ENCODE measurements around the gene MTG2. TPM values are rescaled to one million over a fixed set of nuclear protein-coding genes. Genes with fewer than 3 reads are reported as not detected.

MTG2 gene
- total and polyA plus RNA-seq, 11 donors: 20.7 to 40.7 (median 27.9) TPM

DNA sequence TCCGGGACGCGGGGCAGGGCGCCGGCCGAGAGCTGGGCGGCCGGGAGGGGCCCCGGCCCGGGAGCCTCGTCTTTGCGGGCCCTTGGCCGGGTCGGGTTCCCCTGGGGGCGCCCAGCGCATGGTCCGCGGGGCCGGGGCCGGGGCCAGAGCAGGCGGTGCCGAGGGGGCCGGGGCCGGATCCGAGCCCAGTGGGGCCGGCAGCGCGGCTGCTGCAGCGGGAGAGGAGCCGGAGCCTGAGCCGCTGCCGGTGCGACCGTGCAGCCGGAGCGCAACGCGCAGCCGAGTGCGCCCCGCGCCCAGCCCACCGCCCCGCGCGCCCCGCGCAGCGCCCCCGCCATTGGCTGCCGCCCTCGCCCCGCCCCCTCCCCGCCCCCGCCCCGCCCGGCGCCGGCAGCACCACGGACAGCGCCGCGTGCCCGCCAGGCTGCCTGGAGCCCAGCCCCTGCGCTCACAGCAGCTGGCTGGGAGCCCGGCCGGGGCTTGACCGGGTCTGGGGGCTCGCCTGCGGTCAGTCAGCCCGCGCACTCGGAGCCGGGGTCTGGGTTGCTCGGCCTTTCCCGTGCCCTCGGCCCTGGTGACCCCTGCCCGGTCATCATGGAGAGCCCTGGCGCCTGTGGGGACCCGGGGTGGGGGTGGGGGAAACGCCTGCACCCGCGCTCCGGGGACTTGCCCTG lies 37.3 kb downstream of the MTG2 start, which contains the start of gene HRH3:
TSS of gene HRH3 (minus strand) at position 287 of the 674 bp plus-strand sequence. CDS start 308 bp downstream, outside the sequence.
- Histone ChIP-seq H3K4me1 (peaks cover 0 to 29% (median 10%) of the 10 kb centered on the region in 12 donors), H3K4me3 (peak within 1 kb of the TSS in 11 of 12 donors; percentile 5 to 61 (median 32)), H3K27me3 (peaks cover 42 to 87% (median 69%) of the 10 kb centered on the region in 9 donors), H3K36me3 (no peaks in the 10 kb centered on the region), H3K27ac (no peak within 1 kb of the TSS), H3K9me3 (no peaks in the 10 kb centered on the region)
- 1 to 2% (median 1%) methylated on average over 10 to 84 of the region's 84 CpGs for WGBS, 4 donors
- ATAC-seq: peak in 3 of 4 donors; percentile 61 to 82 (median 68)
- intact Hi-C loops (cut with DNase I): no loop called here
- peak in 1 of 5 donors; percentile 44 for DNase-seq
- TF ChIP-seq POLR2A (IDR thresholded peaks at IDR 0.05): no peak
- TF ChIP-seq, protein P1, sequence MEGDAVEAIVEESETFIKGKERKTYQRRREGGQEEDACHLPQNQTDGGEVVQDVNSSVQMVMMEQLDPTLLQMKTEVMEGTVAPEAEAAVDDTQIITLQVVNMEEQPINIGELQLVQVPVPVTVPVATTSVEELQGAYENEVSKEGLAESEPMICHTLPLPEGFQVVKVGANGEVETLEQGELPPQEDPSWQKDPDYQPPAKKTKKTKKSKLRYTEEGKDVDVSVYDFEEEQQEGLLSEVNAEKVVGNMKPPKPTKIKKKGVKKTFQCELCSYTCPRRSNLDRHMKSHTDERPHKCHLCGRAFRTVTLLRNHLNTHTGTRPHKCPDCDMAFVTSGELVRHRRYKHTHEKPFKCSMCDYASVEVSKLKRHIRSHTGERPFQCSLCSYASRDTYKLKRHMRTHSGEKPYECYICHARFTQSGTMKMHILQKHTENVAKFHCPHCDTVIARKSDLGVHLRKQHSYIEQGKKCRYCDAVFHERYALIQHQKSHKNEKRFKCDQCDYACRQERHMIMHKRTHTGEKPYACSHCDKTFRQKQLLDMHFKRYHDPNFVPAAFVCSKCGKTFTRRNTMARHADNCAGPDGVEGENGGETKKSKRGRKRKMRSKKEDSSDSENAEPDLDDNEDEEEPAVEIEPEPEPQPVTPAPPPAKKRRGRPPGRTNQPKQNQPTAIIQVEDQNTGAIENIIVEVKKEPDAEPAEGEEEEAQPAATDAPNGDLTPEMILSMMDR (IDR thresholded peaks at IDR 0.05): no peak

DNA sequence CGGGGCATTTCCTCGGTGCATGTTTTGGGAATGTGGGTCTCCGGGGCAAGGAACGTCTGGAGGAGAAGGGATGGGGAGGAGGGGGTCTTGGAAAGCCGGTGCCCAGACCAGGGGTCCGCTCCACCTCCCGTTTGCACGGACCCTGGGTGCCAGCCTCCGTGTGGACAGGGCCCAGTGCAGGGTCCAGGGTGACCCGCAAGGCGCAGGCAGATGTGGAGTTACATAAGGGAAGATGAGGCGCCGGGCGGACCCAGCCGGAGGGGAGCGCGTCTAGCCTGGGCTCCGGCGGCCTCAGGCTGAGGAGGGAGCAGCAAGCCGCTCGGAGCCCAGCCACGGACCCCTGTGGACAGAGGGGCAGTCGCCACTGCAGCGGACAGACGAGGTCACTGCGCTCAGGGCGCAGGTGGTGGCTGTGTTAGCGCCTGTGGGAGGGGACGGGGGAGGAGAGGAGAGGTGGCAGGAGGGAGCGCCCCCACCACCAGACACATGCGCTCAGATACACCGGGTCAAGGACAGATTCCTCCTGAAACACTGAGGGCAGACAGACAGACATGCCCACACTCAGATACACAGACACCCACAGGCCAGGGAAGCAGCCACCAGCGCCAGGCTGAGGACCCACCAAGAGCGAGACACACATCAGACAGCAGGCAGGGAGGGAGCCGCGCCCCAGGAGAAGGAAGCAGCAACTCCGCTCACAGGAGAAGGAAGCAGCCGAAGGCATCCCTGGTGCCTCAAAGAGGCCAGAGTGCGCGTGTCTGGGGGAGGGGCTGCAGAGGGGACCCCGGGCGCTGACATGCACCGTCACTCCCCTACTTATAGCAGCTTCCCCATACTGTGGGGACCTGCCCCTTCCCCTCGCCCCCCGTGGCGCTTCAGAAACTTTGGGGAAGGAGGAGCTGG lies 38.1 kb downstream of the MTG2 start:
- Histone ChIP-seq H3K4me3 (peak overlapping the region in 8 of 12 donors; percentile 5 to 61 (median 36)), H3K27me3 (peaks cover 42 to 84% (median 66%) of the 10 kb centered on the region in 9 donors), H3K27ac (no peak overlapping the region), H3K36me3 (no peaks in the 10 kb centered on the region), H3K4me1 (peaks cover 0 to 29% (median 10%) of the 10 kb centered on the region in 12 donors), H3K9me3 (no peaks in the 10 kb centered on the region)
- ATAC-seq (no peak), DNase-seq (no peak)
- TF ChIP-seq, protein P1 (IDR thresholded peaks at IDR 0.05): no peak
- TF ChIP-seq POLR2A (IDR thresholded peaks at IDR 0.05): no peak
- intact Hi-C loops (cut with DNase I): no loop called here
- 2 to 6% (median 4%) methylated on average over 16 to 46 of the region's 46 CpGs for WGBS, 4 donors

DNA sequence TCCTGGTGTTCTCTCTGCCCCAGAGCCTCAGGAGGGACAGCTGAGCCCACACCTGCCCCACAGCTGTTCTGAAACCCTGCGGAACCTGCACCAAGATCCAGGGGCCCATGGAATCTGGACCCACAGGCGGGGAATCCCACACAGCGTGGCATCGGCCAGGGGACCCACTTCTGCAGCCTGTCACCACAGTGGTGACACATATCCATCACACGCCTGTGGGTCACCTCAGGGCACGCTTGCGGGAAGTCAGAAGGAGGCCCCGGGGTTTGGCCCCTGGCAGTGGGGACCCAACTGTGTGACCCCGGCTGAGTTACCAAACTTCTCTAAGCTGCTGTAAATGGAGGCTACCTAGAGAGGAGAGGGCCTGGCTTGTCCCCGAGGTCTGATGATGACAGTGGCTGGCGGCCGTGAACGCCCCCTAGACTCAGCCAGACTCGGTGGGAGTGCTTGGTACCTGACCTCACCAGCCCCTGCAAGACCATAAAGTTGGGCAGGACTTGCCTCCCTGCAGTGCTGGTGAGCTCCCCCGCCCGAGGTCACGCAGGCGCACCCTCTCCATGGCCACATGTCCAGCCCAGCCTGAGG lies 39.5 kb downstream of the MTG2 start:
- Histone ChIP-seq H3K4me1 (peaks cover 0 to 29% (median 10%) of the 10 kb centered on the region in 12 donors), H3K36me3 (no peaks in the 10 kb centered on the region), H3K9me3 (no peaks in the 10 kb centered on the region), H3K27ac (no peak overlapping the region), H3K27me3 (peaks cover 39 to 79% (median 53%) of the 10 kb centered on the region in 9 donors), H3K4me3 (no peak overlapping the region)
- TF ChIP-seq, protein P1 (IDR thresholded peaks at IDR 0.05): no peak
- TF ChIP-seq POLR2A (IDR thresholded peaks at IDR 0.05): no peak
- WGBS, 4 donors: 83 to 89% (median 84%) methylated on average over 12 to 18 of the region's 18 CpGs
- ATAC-seq: no peak
- no peak for DNase-seq
- intact Hi-C loops (cut with DNase I): no loop called here
